Dendritic cell treated with granulocyte-macrophage colony-stimulating factor and Interleukin-4, amounts not matched to agents 40 ng/mL and 50 ng/mL, for 4 days (primary cell): Measurements from ENCODE around the gene NKAIN1.
"Not testable (repeated sequence)": the region's sequence is repeated elsewhere in the genome, so short reads cannot be mapped to it uniquely, and the experiment has no call there.

ENCODE experiments used
- H3K27ac Mint-ChIP-seq: one replicate; pipeline ENCODE4 v1.8.0; 2022; ENCODE audit warnings: mild to moderate bottlenecking, mixed read lengths
- H3K27me3 Mint-ChIP-seq: one replicate; pipeline ENCODE4 v1.8.0; 2022; ENCODE audit warnings: mild to moderate bottlenecking, mixed read lengths
- H3K36me3 Mint-ChIP-seq: one replicate; pipeline ENCODE4 v1.8.0; 2022; ENCODE audit warnings: low read depth, mixed read lengths
- H3K4me1 Mint-ChIP-seq: one replicate; pipeline ENCODE4 v1.8.0; 2022; ENCODE audit warnings: low read depth, mixed read lengths
- H3K4me3 Mint-ChIP-seq: one replicate; pipeline ENCODE4 v1.8.0; 2022; ENCODE audit warnings: mild to moderate bottlenecking, moderate library complexity, mixed read lengths
- H3K9me3 Mint-ChIP-seq: one replicate; pipeline ENCODE4 v1.8.0; 2022; ENCODE audit warnings: mixed read lengths
- intact Hi-C: fragments of 100-400 bp; cut with micrococcal nuclease; formaldehyde crosslinking; loops from one replicate; pipeline ENCODE4 v1.15.0; 2022

NKAIN1 gene

DNA sequence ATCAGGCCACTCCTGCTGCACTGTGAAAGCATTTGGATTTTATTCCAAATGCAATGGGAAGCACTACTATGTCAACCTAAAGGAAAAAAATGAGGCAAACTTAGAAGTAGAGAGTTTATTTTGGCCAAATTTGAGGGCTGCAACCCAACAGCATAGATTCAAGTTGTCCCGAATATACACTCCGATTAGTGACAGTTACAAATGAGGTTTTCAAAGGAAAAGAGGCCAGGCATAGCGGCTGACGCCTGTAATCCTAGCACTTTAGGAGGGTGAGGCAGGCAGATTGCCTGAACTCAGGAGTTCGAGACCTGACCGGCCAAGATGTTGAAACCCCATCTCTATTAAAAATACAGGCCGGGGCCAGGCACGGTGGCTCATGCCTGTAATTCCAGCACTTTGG, 95.2 kb downstream of the NKAIN1 start:
- Mint-ChIP-seq H3K27me3 (peaks cover 3% of the 10 kb centered on the region), H3K36me3 (no peaks in the 10 kb centered on the region), H3K27ac (no peak overlapping the region), H3K4me3 (no peak overlapping the region), H3K9me3 (no peaks in the 10 kb centered on the region), H3K4me1 (no peaks in the 10 kb centered on the region)
- intact Hi-C loops, result no loop called here

DNA sequence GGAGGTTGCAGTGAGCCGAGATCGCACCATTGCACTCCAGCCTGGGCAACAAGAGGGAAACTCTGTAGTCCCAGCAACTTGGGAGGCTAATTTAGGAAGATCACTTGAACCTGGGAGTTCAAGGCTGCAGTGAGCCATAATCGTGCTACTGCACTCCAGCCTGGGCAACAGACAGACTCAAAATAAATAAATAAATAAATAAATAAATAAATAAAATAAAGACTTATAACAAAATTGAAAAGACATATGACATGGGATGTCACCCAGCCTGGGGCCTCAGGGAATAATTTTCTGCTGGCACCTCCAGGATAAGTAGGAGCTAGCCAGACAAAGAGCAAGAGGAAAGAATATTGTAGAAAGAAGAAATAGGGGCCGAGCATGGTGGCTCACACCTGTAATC, 96.2 kb downstream of the NKAIN1 start:
- no peaks in the 10 kb centered on the region for H3K9me3 Mint-ChIP-seq
- H3K36me3 Mint-ChIP-seq, result no peaks in the 10 kb centered on the region
- peaks cover 3% of the 10 kb centered on the region for H3K27me3 Mint-ChIP-seq
- intact Hi-C loops, result no loop called here
- no peak overlapping the region for H3K27ac Mint-ChIP-seq
- H3K4me3 Mint-ChIP-seq, result no peak overlapping the region
- H3K4me1 Mint-ChIP-seq, result no peaks in the 10 kb centered on the region

DNA sequence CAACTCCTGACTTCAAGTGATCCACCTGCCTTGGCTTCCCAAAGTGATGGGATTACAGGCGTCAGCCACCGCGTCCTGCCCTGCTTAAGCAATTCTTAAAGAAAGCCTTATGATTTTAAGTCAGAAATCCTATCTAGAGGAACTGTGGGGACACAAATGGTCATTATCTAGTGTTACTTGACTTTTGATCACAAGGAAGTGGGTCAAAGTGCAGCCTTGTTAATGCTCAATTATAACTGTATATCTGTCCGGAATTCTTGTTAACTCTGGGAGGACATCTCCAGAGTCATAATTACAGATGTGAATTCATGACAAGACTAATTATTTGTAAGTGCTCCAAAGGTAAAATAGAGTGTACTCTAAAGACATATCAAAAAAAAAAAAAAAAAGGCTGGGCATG, 97.3 kb downstream of the NKAIN1 start:
- Mint-ChIP-seq H3K4me3 (no peak overlapping the region), H3K36me3 (no peaks in the 10 kb centered on the region), H3K27ac (no peak overlapping the region), H3K4me1 (no peaks in the 10 kb centered on the region), H3K27me3 (peaks cover 3% of the 10 kb centered on the region), H3K9me3 (no peaks in the 10 kb centered on the region)
- intact Hi-C loops, result no loop called here

DNA sequence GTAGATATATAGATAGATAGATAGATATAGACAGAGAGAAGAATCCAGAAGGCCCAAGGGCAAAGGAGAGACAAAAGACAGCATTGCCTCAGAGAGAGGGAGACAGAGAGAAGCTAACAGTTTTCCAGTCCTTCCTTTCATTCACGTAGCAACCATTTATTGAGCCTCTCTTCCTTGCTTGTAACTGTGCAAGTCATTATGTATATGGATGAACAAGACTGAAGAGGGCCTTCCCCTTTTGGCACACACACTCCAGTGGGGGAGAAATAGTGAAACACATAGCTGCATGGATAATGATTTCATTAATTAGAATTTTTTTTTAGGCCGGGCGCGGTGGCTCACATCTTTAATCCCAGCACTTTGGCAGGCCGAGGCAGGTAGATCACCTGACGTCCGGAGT, 99.4 kb downstream of the NKAIN1 start:
- H3K27me3 Mint-ChIP-seq, result peaks cover 1% of the 10 kb centered on the region
- no peaks in the 10 kb centered on the region for H3K4me1 Mint-ChIP-seq
- H3K27ac Mint-ChIP-seq, result no peak overlapping the region
- no peak overlapping the region for H3K4me3 Mint-ChIP-seq
- H3K36me3 Mint-ChIP-seq, result no peaks in the 10 kb centered on the region
- intact Hi-C loops, result no loop called here
- H3K9me3 Mint-ChIP-seq, result no peaks in the 10 kb centered on the region

DNA sequence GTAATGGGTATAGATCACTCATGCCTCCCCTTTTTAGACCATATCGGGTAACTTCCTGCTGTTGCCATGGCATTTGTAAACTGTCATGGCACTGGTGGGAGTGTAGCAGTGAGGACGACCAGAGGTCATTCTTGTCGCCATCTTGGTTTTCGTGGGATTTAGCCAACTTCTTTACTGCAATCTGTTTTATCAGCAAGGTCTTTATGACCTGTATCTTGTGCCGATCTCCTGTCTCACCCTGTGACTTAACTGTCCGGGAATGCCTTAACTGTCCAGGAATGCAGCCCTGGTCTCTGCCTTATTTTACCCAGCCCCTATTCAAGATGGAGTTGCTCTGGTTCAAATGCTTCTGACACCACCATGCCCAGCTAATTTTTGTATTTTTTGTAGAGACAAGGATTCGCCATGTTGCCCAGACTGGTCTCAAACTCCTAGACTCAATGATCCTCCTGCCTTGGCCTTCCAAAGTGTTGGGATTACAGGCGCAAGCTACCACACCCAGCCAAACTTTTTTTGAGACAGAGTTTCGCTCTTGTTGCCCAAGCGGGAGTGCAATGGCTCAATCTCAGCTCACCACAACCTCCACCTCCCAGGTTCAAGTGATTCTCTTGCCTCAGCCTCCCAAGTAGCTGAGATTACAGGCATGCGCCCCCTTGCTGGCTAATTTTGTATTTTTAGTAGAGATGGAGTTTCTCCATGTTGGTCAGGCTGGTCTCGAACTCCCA, 100.7 kb downstream of the NKAIN1 start:
- intact Hi-C loops, H3K36me3 Mint-ChIP-seq, H3K4me1 Mint-ChIP-seq, H3K27me3 Mint-ChIP-seq, H3K4me3 Mint-ChIP-seq, H3K9me3 Mint-ChIP-seq, H3K27ac Mint-ChIP-seq: not testable (repeated sequence)

DNA sequence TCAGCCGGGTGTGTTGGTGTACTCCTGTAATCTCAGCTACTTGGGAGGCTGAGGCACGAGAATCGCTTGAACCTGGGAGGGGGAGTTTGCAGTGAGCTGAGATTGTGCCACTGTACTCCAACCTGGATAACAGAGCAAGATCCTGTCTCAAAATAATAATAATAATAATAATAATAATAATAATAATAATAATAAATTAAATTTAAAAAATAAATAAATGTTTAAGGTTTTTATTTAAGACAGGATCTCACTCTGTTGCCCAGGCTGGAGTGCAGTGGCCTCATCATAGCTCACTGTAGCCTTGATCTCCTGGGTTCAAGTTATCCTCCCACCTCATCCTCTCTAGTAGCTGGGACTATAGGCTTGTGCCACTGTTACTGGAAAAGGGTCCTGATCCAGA, 101.8 kb downstream of the NKAIN1 start:
- intact Hi-C loops, H3K27ac Mint-ChIP-seq, H3K4me3 Mint-ChIP-seq, H3K4me1 Mint-ChIP-seq, H3K36me3 Mint-ChIP-seq, H3K27me3 Mint-ChIP-seq, H3K9me3 Mint-ChIP-seq: not testable (repeated sequence)

DNA sequence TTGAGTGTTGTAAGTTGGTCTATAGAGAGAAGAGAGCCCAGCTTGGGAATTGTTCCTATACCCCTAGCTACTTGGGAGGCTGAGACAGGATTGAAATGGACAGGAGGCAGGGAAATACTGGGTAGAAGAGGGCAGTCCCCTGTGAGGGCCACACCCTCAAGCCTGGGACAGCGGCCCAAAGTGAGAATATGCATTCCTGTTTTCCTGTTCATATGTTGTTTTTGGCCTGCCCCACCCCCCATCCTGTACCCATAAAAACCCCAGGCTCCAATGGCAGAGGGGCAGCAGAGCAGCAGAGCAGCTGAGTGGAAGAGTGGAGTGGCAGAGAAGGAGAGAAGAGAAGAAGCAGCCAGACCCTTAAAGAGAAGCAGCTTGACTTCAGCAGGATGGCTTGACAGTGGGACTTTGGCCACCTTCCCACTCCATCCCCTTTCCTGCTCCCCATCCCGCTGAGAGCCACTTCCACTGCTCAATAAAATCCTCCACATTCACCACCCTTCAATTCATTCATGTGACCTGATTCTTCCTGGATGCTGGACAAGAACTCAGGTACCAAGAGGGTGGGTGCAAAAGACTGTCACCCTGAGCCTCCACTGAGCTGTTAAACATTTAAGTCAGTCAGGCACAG, 103.6 kb downstream of the NKAIN1 start:
- H3K36me3 Mint-ChIP-seq, result no peaks in the 10 kb centered on the region
- no peak overlapping the region for H3K27ac Mint-ChIP-seq

DNA sequence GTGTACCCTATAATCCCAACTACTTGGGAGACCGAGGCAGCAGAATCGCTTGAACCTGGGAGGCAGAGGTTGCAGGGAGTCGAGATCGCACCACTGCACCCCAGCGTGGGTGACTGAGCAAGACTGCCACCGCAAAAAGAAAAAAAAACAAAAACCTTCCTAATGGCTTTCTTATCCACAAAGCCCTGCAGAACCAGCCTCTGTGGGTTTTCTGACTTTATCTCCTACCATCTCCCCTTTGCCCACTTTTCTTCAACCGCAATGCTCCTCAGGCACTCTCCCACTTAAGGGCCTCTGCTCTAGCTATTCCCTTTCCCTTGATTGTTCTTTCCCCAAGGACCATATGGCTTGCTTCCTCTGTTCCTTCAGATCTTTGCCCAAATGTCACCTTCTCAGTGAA, 106.3 kb downstream of the NKAIN1 start:
- H3K4me3 Mint-ChIP-seq, result no peak overlapping the region
- intact Hi-C loops, result no loop called here
- H3K4me1 Mint-ChIP-seq, result no peaks in the 10 kb centered on the region
- no peaks in the 10 kb centered on the region for H3K9me3 Mint-ChIP-seq
- H3K27me3 Mint-ChIP-seq, result peaks cover 1% of the 10 kb centered on the region
- no peaks in the 10 kb centered on the region for H3K36me3 Mint-ChIP-seq
- no peak overlapping the region for H3K27ac Mint-ChIP-seq

More for the DNA sequence above, 103.6 kb downstream of the NKAIN1 start:
- Mint-ChIP-seq H3K4me3 (no peak overlapping the region), H3K9me3 (no peaks in the 10 kb centered on the region), H3K27me3 (peaks cover 1% of the 10 kb centered on the region), H3K4me1 (no peaks in the 10 kb centered on the region)
- intact Hi-C loops, result no loop called here
